ENCODE measurements around the gene OTULIN. TPM values are rescaled to one million over a fixed set of nuclear protein-coding genes. Genes with fewer than 3 reads are reported as not detected.

Gene OTULIN
- total and polyA plus RNA-seq, 2 donors (not counting 1 experiment from before 2014, with no cell fraction given) = 9.8 to 17.8 TPM

DNA sequence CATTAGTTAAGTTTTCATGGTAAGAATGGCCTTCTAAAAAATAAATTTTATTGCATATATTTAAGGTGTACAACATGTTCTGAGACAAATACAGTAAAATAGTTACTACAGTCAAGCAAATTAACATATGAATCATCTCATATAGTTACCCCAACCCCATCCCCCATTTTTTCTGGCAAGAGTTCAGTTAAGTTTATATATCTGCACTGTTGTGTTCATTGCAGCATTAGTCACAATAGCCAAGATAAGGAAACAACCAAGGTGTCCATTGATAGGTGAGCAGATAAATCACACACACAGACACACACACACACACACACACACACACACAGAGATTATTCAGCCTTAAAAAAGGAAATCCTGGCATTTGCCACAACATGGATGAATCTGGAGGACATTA, 37.2 kb upstream of the OTULIN start:
- Histone ChIP-seq H3K9me3 (ENCODE audit: control insufficient read depth, insufficient read depth, low read depth, low read length) (no peaks in the 10 kb centered on the region), H3K27me3 (ENCODE audit: control insufficient read depth, insufficient read depth, low read length) (no peaks in the 10 kb centered on the region), H3K36me3 (ENCODE audit: control insufficient read depth, insufficient read depth, low read length) (no peaks in the 10 kb centered on the region), H3K79me2 (ENCODE audit: control insufficient read depth, insufficient read depth, low read length) (no peaks in the 10 kb centered on the region), H3K4me3 (replicated peaks in 1 of 4; ENCODE audit: control extremely low read depth in 1 of 4, insufficient read depth in 1 of 4, low read depth in 3 of 4, low read length in 4 of 4) (no peak overlapping the region), H3K27ac (ENCODE audit: insufficient read depth, low read length) (no peak overlapping the region), H4K20me1 (ENCODE audit: control insufficient read depth, extremely low read depth, insufficient read depth, low read length) (no peaks in the 10 kb centered on the region), H3K9ac (ENCODE audit: insufficient read depth, low read length) (no peak overlapping the region), H2AFZ (ENCODE audit: low read length) (no peak overlapping the region), H3K4me1 (ENCODE audit: control insufficient read depth, extremely low read depth, insufficient read depth, low read length) (no peaks in the 10 kb centered on the region), H3K4me2 (ENCODE audit: extremely low read depth, insufficient read depth, low read length) (no peak overlapping the region)
- DNase-seq (ENCODE audit: low read depth in 2 of 2) = no peak
- no peak for TF ChIP-seq EZH2 (IDR thresholded peaks at IDR 0.05; ENCODE audit: low read length, missing control alignments)
- TF ChIP-seq, protein P1, sequence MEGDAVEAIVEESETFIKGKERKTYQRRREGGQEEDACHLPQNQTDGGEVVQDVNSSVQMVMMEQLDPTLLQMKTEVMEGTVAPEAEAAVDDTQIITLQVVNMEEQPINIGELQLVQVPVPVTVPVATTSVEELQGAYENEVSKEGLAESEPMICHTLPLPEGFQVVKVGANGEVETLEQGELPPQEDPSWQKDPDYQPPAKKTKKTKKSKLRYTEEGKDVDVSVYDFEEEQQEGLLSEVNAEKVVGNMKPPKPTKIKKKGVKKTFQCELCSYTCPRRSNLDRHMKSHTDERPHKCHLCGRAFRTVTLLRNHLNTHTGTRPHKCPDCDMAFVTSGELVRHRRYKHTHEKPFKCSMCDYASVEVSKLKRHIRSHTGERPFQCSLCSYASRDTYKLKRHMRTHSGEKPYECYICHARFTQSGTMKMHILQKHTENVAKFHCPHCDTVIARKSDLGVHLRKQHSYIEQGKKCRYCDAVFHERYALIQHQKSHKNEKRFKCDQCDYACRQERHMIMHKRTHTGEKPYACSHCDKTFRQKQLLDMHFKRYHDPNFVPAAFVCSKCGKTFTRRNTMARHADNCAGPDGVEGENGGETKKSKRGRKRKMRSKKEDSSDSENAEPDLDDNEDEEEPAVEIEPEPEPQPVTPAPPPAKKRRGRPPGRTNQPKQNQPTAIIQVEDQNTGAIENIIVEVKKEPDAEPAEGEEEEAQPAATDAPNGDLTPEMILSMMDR (conservative IDR thresholded peaks at IDR 0.05 in 1 of 2, IDR thresholded peaks at IDR 0.05 in 1 of 2; ENCODE audit: low read depth in 1 of 2, low read length in 2 of 2) = no peak

GRCh38 chr5:14628346-14628745, 36.2 kb upstream of the OTULIN start:
- Histone ChIP-seq H3K27ac (ENCODE audit: insufficient read depth, low read length) (no peak overlapping the region), H3K79me2 (ENCODE audit: control insufficient read depth, insufficient read depth, low read length) (no peaks in the 10 kb centered on the region), H3K4me1 (ENCODE audit: control insufficient read depth, extremely low read depth, insufficient read depth, low read length) (no peaks in the 10 kb centered on the region), H3K4me2 (ENCODE audit: extremely low read depth, insufficient read depth, low read length) (no peak overlapping the region), H3K9ac (ENCODE audit: insufficient read depth, low read length) (no peak overlapping the region), H3K36me3 (ENCODE audit: control insufficient read depth, insufficient read depth, low read length) (no peaks in the 10 kb centered on the region), H3K9me3 (ENCODE audit: control insufficient read depth, insufficient read depth, low read depth, low read length) (no peaks in the 10 kb centered on the region), H2AFZ (ENCODE audit: low read length) (no peak overlapping the region), H4K20me1 (ENCODE audit: control insufficient read depth, extremely low read depth, insufficient read depth, low read length) (no peaks in the 10 kb centered on the region), H3K4me3 (replicated peaks in 1 of 4; ENCODE audit: control extremely low read depth in 1 of 4, insufficient read depth in 1 of 4, low read depth in 3 of 4, low read length in 4 of 4) (no peak overlapping the region), H3K27me3 (ENCODE audit: control insufficient read depth, insufficient read depth, low read length) (no peaks in the 10 kb centered on the region)
- peak; percentile 53 to 68 for DNase-seq (ENCODE audit: low read depth in 2 of 2)
- no peak for TF ChIP-seq EZH2 (IDR thresholded peaks at IDR 0.05; ENCODE audit: low read length, missing control alignments)
- TF ChIP-seq, protein P1 (conservative IDR thresholded peaks at IDR 0.05 in 1 of 2, IDR thresholded peaks at IDR 0.05 in 1 of 2; ENCODE audit: low read depth in 1 of 2, low read length in 2 of 2) = no peak

GRCh38 chr5:14630671-14631070, 33.8 kb upstream of the OTULIN start:
- TF ChIP-seq, protein P1 (conservative IDR thresholded peaks at IDR 0.05 in 1 of 2, IDR thresholded peaks at IDR 0.05 in 1 of 2; ENCODE audit: low read depth in 1 of 2, low read length in 2 of 2) = no peak
- no peak for TF ChIP-seq EZH2 (IDR thresholded peaks at IDR 0.05; ENCODE audit: low read length, missing control alignments)

More at GRCh38 chr5:14630671-14631070, 33.8 kb upstream of the OTULIN start:
- no peak overlapping the region for H3K9ac ChIP-seq (ENCODE audit: insufficient read depth, low read length)
- no peak overlapping the region for H3K4me2 ChIP-seq (ENCODE audit: extremely low read depth, insufficient read depth, low read length)
- H3K4me3 ChIP-seq (replicated peaks in 1 of 4; ENCODE audit: control extremely low read depth in 1 of 4, insufficient read depth in 1 of 4, low read depth in 3 of 4, low read length in 4 of 4) = no peak overlapping the region
- no peaks in the 10 kb centered on the region for H4K20me1 ChIP-seq (ENCODE audit: control insufficient read depth, extremely low read depth, insufficient read depth, low read length)
- H3K36me3 ChIP-seq (ENCODE audit: control insufficient read depth, insufficient read depth, low read length) = no peaks in the 10 kb centered on the region
- H3K9me3 ChIP-seq (ENCODE audit: control insufficient read depth, insufficient read depth, low read depth, low read length) = no peaks in the 10 kb centered on the region
- H2AFZ ChIP-seq (ENCODE audit: low read length) = no peak overlapping the region
- no peak for DNase-seq (ENCODE audit: low read depth in 2 of 2)
- no peaks in the 10 kb centered on the region for H3K4me1 ChIP-seq (ENCODE audit: control insufficient read depth, extremely low read depth, insufficient read depth, low read length)
- no peaks in the 10 kb centered on the region for H3K79me2 ChIP-seq (ENCODE audit: control insufficient read depth, insufficient read depth, low read length)
- H3K27me3 ChIP-seq (ENCODE audit: control insufficient read depth, insufficient read depth, low read length) = no peaks in the 10 kb centered on the region
- H3K27ac ChIP-seq (ENCODE audit: insufficient read depth, low read length) = no peak overlapping the region

All from fibroblast of lung (primary cell).